SU-DHL-6 (cell line): ENCODE measurements around the gene TMEM163.

Source experiments
- EZH2phosphoT487 ChIP-seq: fragments of 200-600 bp; sonication (generic), shearing (Covaris generic); conservative IDR thresholded peaks from 2 replicates; pipeline ENCODE4 v1.6.1; 2018; ENCODE audit warnings: mild to moderate bottlenecking, antibody characterized with exemption, low read length, moderate library complexity, mixed read lengths
- TF ChIP-seq, protein P1 (sequence below): fragments of 200-600 bp; sonication (generic); IDR thresholded peaks from one replicate; pipeline ENCODE4 v1.5.1; 2017; ENCODE audit warnings: antibody characterized with exemption, mild to moderate bottlenecking, low read length, moderate library complexity; ENCODE audit not compliant: insufficient read depth, poor library complexity, severe bottlenecking

DNA sequence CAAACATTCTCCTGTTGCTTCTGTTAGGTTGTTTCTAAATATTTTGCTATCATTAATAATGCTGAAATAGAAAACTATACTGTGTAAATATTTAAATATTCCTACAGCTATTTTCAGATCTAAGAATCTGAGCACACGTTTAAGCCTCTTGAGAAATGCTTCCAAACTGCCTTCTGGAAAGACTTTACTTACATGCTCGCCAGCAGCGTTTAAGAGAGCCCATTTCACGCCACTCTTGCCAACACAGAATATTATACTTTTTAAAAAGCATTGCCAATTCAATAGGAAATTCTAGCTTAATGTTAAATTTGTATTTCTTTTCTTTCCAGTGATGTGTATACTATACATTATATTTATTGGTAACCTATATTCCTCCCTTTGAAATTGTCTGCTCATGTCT, 92.0 kb downstream of the TMEM163 start:
- TF ChIP-seq, protein P1, sequence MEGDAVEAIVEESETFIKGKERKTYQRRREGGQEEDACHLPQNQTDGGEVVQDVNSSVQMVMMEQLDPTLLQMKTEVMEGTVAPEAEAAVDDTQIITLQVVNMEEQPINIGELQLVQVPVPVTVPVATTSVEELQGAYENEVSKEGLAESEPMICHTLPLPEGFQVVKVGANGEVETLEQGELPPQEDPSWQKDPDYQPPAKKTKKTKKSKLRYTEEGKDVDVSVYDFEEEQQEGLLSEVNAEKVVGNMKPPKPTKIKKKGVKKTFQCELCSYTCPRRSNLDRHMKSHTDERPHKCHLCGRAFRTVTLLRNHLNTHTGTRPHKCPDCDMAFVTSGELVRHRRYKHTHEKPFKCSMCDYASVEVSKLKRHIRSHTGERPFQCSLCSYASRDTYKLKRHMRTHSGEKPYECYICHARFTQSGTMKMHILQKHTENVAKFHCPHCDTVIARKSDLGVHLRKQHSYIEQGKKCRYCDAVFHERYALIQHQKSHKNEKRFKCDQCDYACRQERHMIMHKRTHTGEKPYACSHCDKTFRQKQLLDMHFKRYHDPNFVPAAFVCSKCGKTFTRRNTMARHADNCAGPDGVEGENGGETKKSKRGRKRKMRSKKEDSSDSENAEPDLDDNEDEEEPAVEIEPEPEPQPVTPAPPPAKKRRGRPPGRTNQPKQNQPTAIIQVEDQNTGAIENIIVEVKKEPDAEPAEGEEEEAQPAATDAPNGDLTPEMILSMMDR, result no peak
- no peak for TF ChIP-seq EZH2phosphoT487
